Measurements from ENCODE around the gene IGSF8.

- TF ChIP-seq POLR2A (IDR thresholded peaks at IDR 0.05) = no peak
- TF ChIP-seq CTCF (IDR thresholded peaks at IDR 0.05 in 8 of 11, conservative IDR thresholded peaks at IDR 0.05 in 3 of 11) = no peak
- no peak for TF ChIP-seq POLR2AphosphoS5 (IDR thresholded peaks at IDR 0.05)
These were observed 45.3 kb upstream of the IGSF8 start for GRCh38 chr1:160143695-160144094.

Measured in spleen (tissue), 7 donors.